Astrocyte (in vitro differentiated cells and primary cell): ENCODE measurements around the gene PDE3A.

Experiments used
- CTCF ChIP-seq: IDR thresholded peaks from 2 replicates; pipeline ENCODE4 v1.5.1; 2011; ENCODE audit warnings: low read depth, mild to moderate bottlenecking, inconsistent platforms, low read length, moderate library complexity; ENCODE audit not compliant: insufficient read depth
- EZH2 ChIP-seq: IDR thresholded peaks from 2 replicates; pipeline ENCODE4 v1.6.1; 2012; ENCODE audit warnings: mild to moderate bottlenecking, low read length, inconsistent platforms; ENCODE audit not compliant: insufficient read depth

DNA sequence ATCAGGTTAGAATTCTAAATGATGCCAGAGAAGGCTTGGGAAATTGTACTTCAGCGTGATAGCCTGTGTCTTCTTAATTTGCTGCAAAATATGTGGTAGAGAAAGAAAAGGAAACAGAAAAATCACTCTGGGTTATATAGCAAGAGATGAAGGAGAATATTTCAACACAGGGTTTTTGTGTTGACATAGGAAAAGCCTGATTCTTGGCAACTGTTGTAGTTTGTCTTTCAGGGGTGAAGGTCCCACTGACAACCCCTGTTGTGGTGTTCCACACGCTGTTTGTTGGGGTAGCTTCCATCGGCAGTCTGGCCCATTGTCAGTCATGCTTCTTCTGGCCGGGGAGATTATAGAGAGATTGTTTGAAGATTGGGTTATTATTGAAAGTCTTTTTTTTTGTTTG is 313.0 kb downstream of the PDE3A start:
- TF ChIP-seq CTCF (no peak), EZH2 (no peak)
